HEK293 (cell line): Measurements from ENCODE around the gene CLCN2.

Experiments used
- KLF10 ChIP-seq: fragments of 450-650 bp; IDR thresholded peaks from 2 replicates; pipeline ENCODE4 v1.5.1; 2018; ENCODE audit warnings: missing biosample characterization, mild to moderate bottlenecking, missing genetic modification characterization
- MEIS1 ChIP-seq: sonication (generic); formaldehyde crosslinking; IDR thresholded peaks from 2 replicates; pipeline ENCODE4 v1.8.1; 2022; ENCODE audit warnings: missing genetic modification reagents, mild to moderate bottlenecking, borderline replicate concordance
- SP7 ChIP-seq: fragments of 450-650 bp; formaldehyde crosslinking; IDR thresholded peaks from 2 replicates; pipeline ENCODE4 v1.5.1; 2016; ENCODE audit warnings: missing biosample characterization, missing genetic modification characterization
- ZBTB1 ChIP-seq: fragments of 450-650 bp; formaldehyde crosslinking; IDR thresholded peaks from 2 replicates; pipeline ENCODE4 v1.5.1; 2016; ENCODE audit warnings: missing biosample characterization, missing genetic modification characterization
- ZNF2 ChIP-seq: fragments of 450-650 bp; formaldehyde crosslinking; IDR thresholded peaks from 2 replicates; pipeline ENCODE4 v1.5.1; 2016; ENCODE audit warnings: missing biosample characterization, missing genetic modification characterization
- ZNF248 ChIP-seq: fragments of 450-650 bp; formaldehyde crosslinking; IDR thresholded peaks from 2 replicates; pipeline ENCODE4 v1.5.1; 2017; ENCODE audit warnings: missing biosample characterization, missing genetic modification characterization
- ZNF530 ChIP-seq: fragments of 450-650 bp; formaldehyde crosslinking; IDR thresholded peaks from 2 replicates; pipeline ENCODE4 v1.5.1; 2016; ENCODE audit warnings: low read depth, missing biosample characterization, missing genetic modification characterization
- ZNF544 ChIP-seq: fragments of 450-650 bp; formaldehyde crosslinking; IDR thresholded peaks from 2 replicates; pipeline ENCODE4 v1.5.0; 2017; ENCODE audit warnings: missing biosample characterization, missing genetic modification characterization
- ZNF555 ChIP-seq: fragments of 450-650 bp; formaldehyde crosslinking; conservative IDR thresholded peaks from 2 replicates; pipeline ENCODE4 v1.5.1; 2017; ENCODE audit warnings: missing biosample characterization, mild to moderate bottlenecking, missing genetic modification characterization, inconsistent platforms
- ZNF623 ChIP-seq: fragments of 450-650 bp; formaldehyde crosslinking; IDR thresholded peaks from 2 replicates; pipeline ENCODE4 v1.5.1; 2016; ENCODE audit warnings: missing biosample characterization, missing genetic modification characterization
- ZNF624 ChIP-seq: fragments of 450-650 bp; formaldehyde crosslinking; IDR thresholded peaks from 2 replicates; pipeline ENCODE4 v1.5.1; 2017; ENCODE audit warnings: missing biosample characterization, missing genetic modification characterization
- ZNF76 ChIP-seq: fragments of 450-650 bp; formaldehyde crosslinking; IDR thresholded peaks from 2 replicates; pipeline ENCODE4; 2016; ENCODE audit warnings: low read depth, missing biosample characterization, missing genetic modification characterization, borderline replicate concordance
- TF ChIP-seq, protein P1 (sequence below): fragments of 450-650 bp; formaldehyde crosslinking; IDR thresholded peaks from 2 replicates; pipeline ENCODE4 v1.5.1; 2016; ENCODE audit warnings: missing biosample characterization, missing genetic modification characterization
- TF ChIP-seq, protein P2 (sequence below): fragments of 450-650 bp; formaldehyde crosslinking; IDR thresholded peaks from 2 replicates; pipeline ENCODE4 v1.5.1; 2016; ENCODE audit warnings: missing biosample characterization, missing genetic modification characterization

DNA sequence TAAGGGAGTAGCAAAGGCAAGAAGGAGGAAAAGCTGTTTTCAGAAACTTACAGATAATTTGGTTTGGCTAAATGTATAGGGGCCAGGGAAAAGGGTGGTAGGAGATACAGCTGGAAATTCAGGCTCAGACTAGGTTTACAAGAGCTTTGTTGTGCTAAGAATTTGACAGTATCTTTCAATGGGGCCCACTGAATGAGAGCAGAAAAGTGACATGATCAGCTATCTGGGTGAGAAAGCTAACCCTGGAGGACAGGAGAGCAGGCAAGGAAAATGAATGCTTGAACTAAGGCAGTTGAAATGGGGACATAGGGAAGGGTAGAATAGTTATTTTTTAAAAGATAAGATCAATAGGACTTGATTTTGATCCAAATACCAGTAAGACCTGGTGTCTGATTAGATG is 49.8 kb downstream of the CLCN2 start:
- TF ChIP-seq ZNF544 (tag by site-specific recombination) (no peak), ZNF624 (tag by site-specific recombination) (no peak), SP7 (no peak), ZNF2 (tag by site-specific recombination) (no peak), ZNF530 (no peak), ZNF623 (tag by site-specific recombination) (no peak), ZNF248 (tag by site-specific recombination) (no peak), ZNF76 (tag by site-specific recombination) (no peak), ZNF555 (tag by site-specific recombination) (no peak), KLF10 (tag by site-specific recombination) (no peak), ZBTB1 (tag by site-specific recombination) (no peak), MEIS1 (CRISPR knock-in tag) (no peak)
- TF ChIP-seq, protein P1, sequence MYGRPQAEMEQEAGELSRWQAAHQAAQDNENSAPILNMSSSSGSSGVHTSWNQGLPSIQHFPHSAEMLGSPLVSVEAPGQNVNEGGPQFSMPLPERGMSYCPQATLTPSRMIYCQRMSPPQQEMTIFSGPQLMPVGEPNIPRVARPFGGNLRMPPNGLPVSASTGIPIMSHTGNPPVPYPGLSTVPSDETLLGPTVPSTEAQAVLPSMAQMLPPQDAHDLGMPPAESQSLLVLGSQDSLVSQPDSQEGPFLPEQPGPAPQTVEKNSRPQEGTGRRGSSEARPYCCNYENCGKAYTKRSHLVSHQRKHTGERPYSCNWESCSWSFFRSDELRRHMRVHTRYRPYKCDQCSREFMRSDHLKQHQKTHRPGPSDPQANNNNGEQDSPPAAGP: no peak
- TF ChIP-seq, protein P2, sequence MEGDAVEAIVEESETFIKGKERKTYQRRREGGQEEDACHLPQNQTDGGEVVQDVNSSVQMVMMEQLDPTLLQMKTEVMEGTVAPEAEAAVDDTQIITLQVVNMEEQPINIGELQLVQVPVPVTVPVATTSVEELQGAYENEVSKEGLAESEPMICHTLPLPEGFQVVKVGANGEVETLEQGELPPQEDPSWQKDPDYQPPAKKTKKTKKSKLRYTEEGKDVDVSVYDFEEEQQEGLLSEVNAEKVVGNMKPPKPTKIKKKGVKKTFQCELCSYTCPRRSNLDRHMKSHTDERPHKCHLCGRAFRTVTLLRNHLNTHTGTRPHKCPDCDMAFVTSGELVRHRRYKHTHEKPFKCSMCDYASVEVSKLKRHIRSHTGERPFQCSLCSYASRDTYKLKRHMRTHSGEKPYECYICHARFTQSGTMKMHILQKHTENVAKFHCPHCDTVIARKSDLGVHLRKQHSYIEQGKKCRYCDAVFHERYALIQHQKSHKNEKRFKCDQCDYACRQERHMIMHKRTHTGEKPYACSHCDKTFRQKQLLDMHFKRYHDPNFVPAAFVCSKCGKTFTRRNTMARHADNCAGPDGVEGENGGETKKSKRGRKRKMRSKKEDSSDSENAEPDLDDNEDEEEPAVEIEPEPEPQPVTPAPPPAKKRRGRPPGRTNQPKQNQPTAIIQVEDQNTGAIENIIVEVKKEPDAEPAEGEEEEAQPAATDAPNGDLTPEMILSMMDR (tag by site-specific recombination): no peak
